Activated naive CD8-positive, alpha-beta T cell (primary cell): ENCODE data around the gene TNFAIP8L1.

Source experiments
- H3K27ac Mint-ChIP-seq: one replicate; pipeline ENCODE4 v1.8.0; 2021; ENCODE audit warnings: mixed read lengths
- H3K27me3 Mint-ChIP-seq: one replicate; pipeline ENCODE4 v1.8.0; 2021; ENCODE audit warnings: mixed read lengths
- H3K36me3 Mint-ChIP-seq: one replicate; pipeline ENCODE4 v1.8.0; 2021; ENCODE audit warnings: mixed read lengths
- H3K4me1 Mint-ChIP-seq: one replicate; pipeline ENCODE4 v1.8.0; 2021; ENCODE audit warnings: low read depth, mixed read lengths
- H3K4me3 Mint-ChIP-seq: one replicate; pipeline ENCODE4 v1.8.0; 2021; ENCODE audit warnings: mild to moderate bottlenecking, mixed read lengths
- H3K9me3 Mint-ChIP-seq: one replicate; pipeline ENCODE4 v1.8.0; 2021; ENCODE audit warnings: low read depth, mixed read lengths

The TNFAIP8L1 gene

GRCh38 chr19:4602173-4602788 is 37.0 kb upstream of the TNFAIP8L1 start:
- H3K36me3 Mint-ChIP-seq, result no peaks in the 10 kb centered on the region
- peaks cover 9% of the 10 kb centered on the region for H3K27me3 Mint-ChIP-seq
- H3K4me1 Mint-ChIP-seq, result peaks cover 6% of the 10 kb centered on the region
- H3K9me3 Mint-ChIP-seq, result no peaks in the 10 kb centered on the region
- H3K27ac Mint-ChIP-seq, result no peak overlapping the region
- no peak overlapping the region for H3K4me3 Mint-ChIP-seq

- H3K9me3 Mint-ChIP-seq, result no peaks in the 10 kb centered on the region
- H3K36me3 Mint-ChIP-seq, result no peaks in the 10 kb centered on the region
- no peak overlapping the region for H3K4me3 Mint-ChIP-seq
- H3K4me1 Mint-ChIP-seq, result peaks cover 4% of the 10 kb centered on the region
- peaks cover 10% of the 10 kb centered on the region for H3K27me3 Mint-ChIP-seq
- H3K27ac Mint-ChIP-seq, result no peak overlapping the region
These were observed 36.4 kb upstream of the TNFAIP8L1 start for GRCh38 chr19:4602915-4603314.

GRCh38 chr19:4604912-4605311 is 34.4 kb upstream of the TNFAIP8L1 start:
- no peaks in the 10 kb centered on the region for H3K36me3 Mint-ChIP-seq
- H3K9me3 Mint-ChIP-seq, result no peaks in the 10 kb centered on the region
- no peak overlapping the region for H3K27ac Mint-ChIP-seq
- H3K4me1 Mint-ChIP-seq, result no peaks in the 10 kb centered on the region
- H3K27me3 Mint-ChIP-seq, result peaks cover 5% of the 10 kb centered on the region
- no peak overlapping the region for H3K4me3 Mint-ChIP-seq

- no peaks in the 10 kb centered on the region for H3K4me1 Mint-ChIP-seq
- no peak overlapping the region for H3K4me3 Mint-ChIP-seq
- no peaks in the 10 kb centered on the region for H3K36me3 Mint-ChIP-seq
- peaks cover 9% of the 10 kb centered on the region for H3K27me3 Mint-ChIP-seq
- no peaks in the 10 kb centered on the region for H3K9me3 Mint-ChIP-seq
- H3K27ac Mint-ChIP-seq, result no peak overlapping the region
These were observed 33.1 kb upstream of the TNFAIP8L1 start for GRCh38 chr19:4606181-4606580.

- no peak overlapping the region for H3K27ac Mint-ChIP-seq
- no peaks in the 10 kb centered on the region for H3K9me3 Mint-ChIP-seq
- H3K36me3 Mint-ChIP-seq, result no peaks in the 10 kb centered on the region
- H3K4me3 Mint-ChIP-seq, result no peak overlapping the region
- H3K4me1 Mint-ChIP-seq, result no peaks in the 10 kb centered on the region
- H3K27me3 Mint-ChIP-seq, result peaks cover 9% of the 10 kb centered on the region
These were observed 32.2 kb upstream of the TNFAIP8L1 start for GRCh38 chr19:4606921-4607678.

GRCh38 chr19:4609878-4610511 is 29.3 kb upstream of the TNFAIP8L1 start:
- no peaks in the 10 kb centered on the region for H3K36me3 Mint-ChIP-seq
- peaks cover 9% of the 10 kb centered on the region for H3K27me3 Mint-ChIP-seq
- H3K27ac Mint-ChIP-seq, result no peak overlapping the region
- H3K4me1 Mint-ChIP-seq, result no peaks in the 10 kb centered on the region
- H3K9me3 Mint-ChIP-seq, result no peaks in the 10 kb centered on the region
- no peak overlapping the region for H3K4me3 Mint-ChIP-seq

- H3K27ac Mint-ChIP-seq, result no peak overlapping the region
- H3K36me3 Mint-ChIP-seq, result no peaks in the 10 kb centered on the region
- no peak overlapping the region for H3K4me3 Mint-ChIP-seq
- H3K4me1 Mint-ChIP-seq, result no peaks in the 10 kb centered on the region
- peaks cover 6% of the 10 kb centered on the region for H3K27me3 Mint-ChIP-seq
- no peaks in the 10 kb centered on the region for H3K9me3 Mint-ChIP-seq
These were observed 26.0 kb upstream of the TNFAIP8L1 start for GRCh38 chr19:4613254-4613751.

- H3K9me3 Mint-ChIP-seq, result no peaks in the 10 kb centered on the region
- H3K4me1 Mint-ChIP-seq, result no peaks in the 10 kb centered on the region
- H3K4me3 Mint-ChIP-seq, result no peak overlapping the region
- H3K36me3 Mint-ChIP-seq, result no peaks in the 10 kb centered on the region
- H3K27ac Mint-ChIP-seq, result no peak overlapping the region
- H3K27me3 Mint-ChIP-seq, result no peaks in the 10 kb centered on the region
These were observed 21.3 kb upstream of the TNFAIP8L1 start for GRCh38 chr19:4618019-4618418.

GRCh38 chr19:4619668-4620294 is 19.5 kb upstream of the TNFAIP8L1 start:
- H3K36me3 Mint-ChIP-seq, result no peaks in the 10 kb centered on the region
- H3K4me3 Mint-ChIP-seq, result no peak overlapping the region
- H3K27me3 Mint-ChIP-seq, result no peaks in the 10 kb centered on the region
- no peak overlapping the region for H3K27ac Mint-ChIP-seq
- no peaks in the 10 kb centered on the region for H3K4me1 Mint-ChIP-seq
- no peaks in the 10 kb centered on the region for H3K9me3 Mint-ChIP-seq

GRCh38 chr19:4620675-4621074 is 18.6 kb upstream of the TNFAIP8L1 start:
- Mint-ChIP-seq H3K27ac (no peak overlapping the region), H3K4me3 (no peak overlapping the region), H3K36me3 (no peaks in the 10 kb centered on the region), H3K9me3 (no peaks in the 10 kb centered on the region), H3K27me3 (no peaks in the 10 kb centered on the region), H3K4me1 (no peaks in the 10 kb centered on the region)

- no peak overlapping the region for H3K4me3 Mint-ChIP-seq
- no peaks in the 10 kb centered on the region for H3K27me3 Mint-ChIP-seq
- no peaks in the 10 kb centered on the region for H3K9me3 Mint-ChIP-seq
- no peaks in the 10 kb centered on the region for H3K36me3 Mint-ChIP-seq
- no peaks in the 10 kb centered on the region for H3K4me1 Mint-ChIP-seq
- H3K27ac Mint-ChIP-seq, result no peak overlapping the region
These were observed 16.5 kb upstream of the TNFAIP8L1 start for GRCh38 chr19:4622695-4623421.

- H3K4me1 Mint-ChIP-seq, result no peaks in the 10 kb centered on the region
- H3K36me3 Mint-ChIP-seq, result no peaks in the 10 kb centered on the region
- no peak overlapping the region for H3K4me3 Mint-ChIP-seq
- no peaks in the 10 kb centered on the region for H3K9me3 Mint-ChIP-seq
- H3K27ac Mint-ChIP-seq, result no peak overlapping the region
- H3K27me3 Mint-ChIP-seq, result no peaks in the 10 kb centered on the region
These were observed 15.0 kb upstream of the TNFAIP8L1 start for GRCh38 chr19:4624301-4624700.

GRCh38 chr19:4624733-4625362 is 14.5 kb upstream of the TNFAIP8L1 start:
- H3K27ac Mint-ChIP-seq, result no peak overlapping the region
- H3K4me3 Mint-ChIP-seq, result no peak overlapping the region
- no peaks in the 10 kb centered on the region for H3K27me3 Mint-ChIP-seq
- H3K4me1 Mint-ChIP-seq, result no peaks in the 10 kb centered on the region
- H3K36me3 Mint-ChIP-seq, result no peaks in the 10 kb centered on the region
- H3K9me3 Mint-ChIP-seq, result no peaks in the 10 kb centered on the region
